H9 (cell line): ENCODE measurements around the gene ZNF584. TPM values are rescaled to one million over a fixed set of nuclear protein-coding genes. Genes with fewer than 3 reads are reported as not detected.

Experiments
- DNase-seq: peaks from one replicate; pipeline ENCODE4 v3.0.0-alpha.2; 2017
- H2AFZ ChIP-seq: one replicate; pipeline ENCODE4 v1.6.1; 2013; ENCODE audit warnings: mild to moderate bottlenecking, low read length, control low read depth, moderate library complexity
- H2AK5ac ChIP-seq: 2 replicates; pipeline ENCODE4 v1.6.1; 2013; ENCODE audit warnings: low read length, control low read depth, mixed read lengths; ENCODE audit not compliant: insufficient read length
- H2BK120ac ChIP-seq: one replicate; pipeline ENCODE4 v1.6.1; 2013; ENCODE audit warnings: low read depth, mild to moderate bottlenecking, low read length, control low read depth, inconsistent platforms; ENCODE audit not compliant: poor library complexity, severe bottlenecking
- H2BK12ac ChIP-seq: 2 replicates; pipeline ENCODE4 v1.6.1; 2013; ENCODE audit warnings: low read length, control low read depth, mixed read lengths, low read depth; ENCODE audit not compliant: insufficient read length
- H2BK15ac ChIP-seq: 2 replicates; pipeline ENCODE4 v1.6.1; 2013; ENCODE audit warnings: low read depth, low read length, control low read depth
- H2BK20ac ChIP-seq: one replicate; pipeline ENCODE4 v1.6.1; 2013; ENCODE audit warnings: low read depth, mild to moderate bottlenecking, low read length, control low read depth, inconsistent platforms; ENCODE audit not compliant: poor library complexity, severe bottlenecking
- H2BK5ac ChIP-seq: 2 replicates; pipeline ENCODE4 v1.6.1; 2013; ENCODE audit warnings: low read length, control low read depth, mixed read lengths; ENCODE audit not compliant: insufficient read length
- H3K14ac ChIP-seq: 2 replicates; pipeline ENCODE4 v1.6.1; 2013; ENCODE audit warnings: low read length, control low read depth; ENCODE audit not compliant: insufficient read depth
- H3K18ac ChIP-seq: 2 replicates; pipeline ENCODE4 v1.6.1; 2013; ENCODE audit warnings: low read depth, mild to moderate bottlenecking, mixed read lengths, low read length, control low read depth; ENCODE audit not compliant: insufficient read length
- H3K23ac ChIP-seq: 2 replicates; pipeline ENCODE4 v1.6.1; 2013; ENCODE audit warnings: low read length, control low read depth, mixed read lengths, low read depth; ENCODE audit not compliant: insufficient read length
- H3K23me2 ChIP-seq: 2 replicates; pipeline ENCODE4 v1.6.1; 2013; ENCODE audit warnings: low read depth, mild to moderate bottlenecking, mixed read lengths, low read length, control low read depth; ENCODE audit not compliant: insufficient read length, poor library complexity, severe bottlenecking
- H3K27ac ChIP-seq: 2 replicates; pipeline ENCODE4 v1.5.1; 2013; ENCODE audit warnings: low read length, control low read depth, mixed read lengths, low read depth; ENCODE audit not compliant: insufficient read length
- H3K27me3 ChIP-seq: 2 replicates; pipeline ENCODE4 v1.6.1; 2013; ENCODE audit warnings: low read length, control low read depth, inconsistent platforms; ENCODE audit not compliant: insufficient read depth
- H3K4ac ChIP-seq: 2 replicates; pipeline ENCODE4 v1.6.1; 2013; ENCODE audit warnings: low read depth, mild to moderate bottlenecking, control low read depth, inconsistent platforms, low read length, moderate library complexity
- H3K4me1 ChIP-seq: 2 replicates; pipeline ENCODE4 v1.6.1; 2013; ENCODE audit warnings: low read length, control low read depth, inconsistent platforms; ENCODE audit not compliant: insufficient read depth
- H3K4me2 ChIP-seq: 2 replicates; pipeline ENCODE4 v1.6.1; 2013; ENCODE audit warnings: low read length, control low read depth, mixed read lengths; ENCODE audit not compliant: insufficient read length, insufficient read depth
- H3K56ac ChIP-seq: 2 replicates; pipeline ENCODE4 v1.6.1; 2013; ENCODE audit warnings: low read depth, mild to moderate bottlenecking, mixed read lengths, low read length, control low read depth; ENCODE audit not compliant: insufficient read length
- H3K79me1 ChIP-seq: 2 replicates; pipeline ENCODE4 v1.6.1; 2013; ENCODE audit warnings: low read depth, mild to moderate bottlenecking, moderate library complexity, low read length, control low read depth, inconsistent platforms; ENCODE audit not compliant: insufficient read depth, poor library complexity, severe bottlenecking
- H3K79me2 ChIP-seq: 2 replicates; pipeline ENCODE4 v1.6.1; 2013; ENCODE audit warnings: low read length, control low read depth, inconsistent platforms; ENCODE audit not compliant: insufficient read depth
- H3K9ac ChIP-seq: 2 replicates; pipeline ENCODE4 v1.6.1; 2013; ENCODE audit warnings: low read length, control low read depth, mixed read lengths; ENCODE audit not compliant: insufficient read length; ENCODE audit errors: extremely low read depth
- H3K9me3 ChIP-seq: one replicate; pipeline ENCODE4 v1.6.1; 2013; ENCODE audit warnings: low read depth, low read length, inconsistent platforms; ENCODE audit not compliant: control insufficient read depth
- H3T11ph ChIP-seq: one replicate; pipeline ENCODE4 v1.6.1; 2013; ENCODE audit warnings: mild to moderate bottlenecking, low read length, control low read depth, inconsistent platforms
- H4K20me1 ChIP-seq: one replicate; pipeline ENCODE4 v1.6.1; 2013; ENCODE audit not compliant: control insufficient read depth, insufficient read length, insufficient read depth
- H4K5ac ChIP-seq: 2 replicates; pipeline ENCODE4 v1.6.1; 2013; ENCODE audit warnings: low read depth, mild to moderate bottlenecking, mixed read lengths, low read length, control low read depth; ENCODE audit not compliant: insufficient read length
- H4K8ac ChIP-seq: replicated peaks from 2 replicates; pipeline ENCODE4 v1.6.1; 2013; ENCODE audit warnings: low read length, control low read depth, mixed read lengths, low read depth; ENCODE audit not compliant: insufficient read length
- H4K91ac ChIP-seq: 2 replicates; pipeline ENCODE4 v1.6.1; 2013; ENCODE audit warnings: low read depth, mild to moderate bottlenecking, moderate library complexity, mixed read lengths, low read length, control low read depth; ENCODE audit not compliant: insufficient read length
- H3K27ac Mint-ChIP-seq, 3 experiments: 2 replicates in 2 of 3; 3 replicates in 1 of 3; pipeline ENCODE4 v1.8.0; 2020 to 2021; ENCODE audit warnings: mixed read lengths in 3 of 3, mild to moderate bottlenecking in 1 of 3, moderate library complexity in 1 of 3
- H3K27me3 Mint-ChIP-seq: 2 replicates; pipeline ENCODE4 v1.8.0; 2021; ENCODE audit warnings: low read depth, mild to moderate bottlenecking, moderate library complexity, mixed read lengths
- H3K36me3 Mint-ChIP-seq, 3 experiments: 2 replicates in 2 of 3; 3 replicates in 1 of 3; pipeline ENCODE4 v1.8.0; 2020 to 2021; ENCODE audit warnings: low read depth in 3 of 3, mixed read lengths in 3 of 3; ENCODE audit not compliant: insufficient read depth in 1 of 3
- H3K4me1 Mint-ChIP-seq, 2 experiments: 2 replicates each; pipeline ENCODE4 v1.8.0; 2020; ENCODE audit warnings: mixed read lengths in 2 of 2
- H3K4me3 Mint-ChIP-seq, 2 experiments: 2 replicates in 1 of 2; 3 replicates in 1 of 2; pipeline ENCODE4 v1.8.0; 2020 to 2021; ENCODE audit warnings: mild to moderate bottlenecking in 2 of 2, mixed read lengths in 2 of 2, moderate library complexity in 1 of 2
- H3K9me3 Mint-ChIP-seq, 2 experiments: 2 replicates in 1 of 2; 3 replicates in 1 of 2; pipeline ENCODE4 v1.8.0; 2020; ENCODE audit warnings: mild to moderate bottlenecking in 2 of 2, mixed read lengths in 2 of 2, moderate library complexity in 1 of 2
- CTCF ChIP-seq: fragments of 200-600 bp; sonication (generic); conservative IDR thresholded peaks from 3 replicates; pipeline ENCODE4 v1.8.0; 2021; ENCODE audit warnings: antibody characterized with exemption, mild to moderate bottlenecking
- WGBS: extraction: QIAGEN DNeasy Blood & Tissue Kit; methylation state at CpG from one replicate; pipeline ENCODE4 v1.1.7; 2013; ENCODE audit warnings: missing lambda C conversion rate, low lambda C conversion rate, mixed read lengths; ENCODE audit not compliant: insufficient read length; ENCODE audit errors: extremely low coverage; 5-methylcytosine and 5-hydroxymethylcytosine counted together
- total RNA-seq: library from RNA; stranded (reverse); gene quantifications from 2 replicates; pipeline ENCODE4 v1.2.1, GENCODE V29; 2021

The ZNF584 gene
- total RNA-seq, 1 experiment from 2014 or later: 7.4 TPM

- H3T11ph ChIP-seq: no peak overlapping the region
- H2BK20ac ChIP-seq: no peak overlapping the region
- peaks cover 25% of the 10 kb centered on the region for H3K27me3 Mint-ChIP-seq
- H3K14ac ChIP-seq: no peak overlapping the region
- H3K4me3 Mint-ChIP-seq: no peak overlapping the region
- no peaks in the 10 kb centered on the region for H3K9me3 ChIP-seq
- H4K8ac ChIP-seq: no peak overlapping the region
- H2BK15ac ChIP-seq: no peak overlapping the region
- TF ChIP-seq CTCF: no peak
- H3K56ac ChIP-seq: no peak overlapping the region
- H4K5ac ChIP-seq: no peak overlapping the region
- no peak overlapping the region for H3K18ac ChIP-seq
- no peak overlapping the region for H4K91ac ChIP-seq
- no peaks in the 10 kb centered on the region for H3K9me3 Mint-ChIP-seq
- no peak overlapping the region for H3K23ac ChIP-seq
- peaks cover 3% of the 10 kb centered on the region; the same call in 1 of the 2 replicates for H3K27me3 ChIP-seq
- DNase-seq: no peak
- H2BK5ac ChIP-seq: no peak overlapping the region
- no peak overlapping the region for H3K9ac ChIP-seq
- no peak overlapping the region for H3K4ac ChIP-seq
- H3K79me1 ChIP-seq: no peaks in the 10 kb centered on the region
- no peaks in the 10 kb centered on the region for H3K79me2 ChIP-seq
- H3K4me1 ChIP-seq: no peaks in the 10 kb centered on the region
- peaks cover 3 to 9% (median 5%) of the 10 kb centered on the region in 3 experiments; a peak in 4 of 7 replicates for H3K36me3 Mint-ChIP-seq
- no peaks in the 10 kb centered on the region for H4K20me1 ChIP-seq
- no peak overlapping the region for H3K27ac Mint-ChIP-seq
- peaks cover 12 to 13% of the 10 kb centered on the region in 2 experiments for H3K4me1 Mint-ChIP-seq
- WGBS: no CpG with 5 or more reads among the region's 21 CpGs
- no peak overlapping the region for H3K4me2 ChIP-seq
- H2BK12ac ChIP-seq: no peak overlapping the region
- H2BK120ac ChIP-seq: no peak overlapping the region
- H3K27ac ChIP-seq: no peak overlapping the region
- no peak overlapping the region for H2AK5ac ChIP-seq
- peaks cover 3% of the 10 kb centered on the region for H3K23me2 ChIP-seq
- H2AFZ ChIP-seq: no peak overlapping the region
Measured at GRCh38 chr19:58455306-58455705, 46.9 kb downstream of the ZNF584 start.
